Upper lobe of left lung (tissue), 4 donors: Measurements from ENCODE around the gene IGFL1.
"Not testable (repeated sequence)": the region's sequence is repeated elsewhere in the genome, so short reads cannot be mapped to it uniquely, and the experiment has no call there.

Experiments
- POLR2A ChIP-seq, 4 donors: fragments of 450-650 bp; IDR thresholded peaks; one replicate each; pipeline ENCODE4 v1.5.1; 2016 to 2017; ENCODE audit warnings: antibody characterized with exemption in 4 of 4, mild to moderate bottlenecking in 2 of 4
- POLR2AphosphoS5 ChIP-seq, 2 donors: sonication (generic); formaldehyde crosslinking; IDR thresholded peaks; one replicate each; pipeline ENCODE4 v1.5.1; 2017; ENCODE audit warnings: antibody characterized with exemption in 2 of 2
- TF ChIP-seq, protein P1 (sequence below), 6 experiments: fragments of 450-650 bp in 4 of 6; fragments of 200-600 bp in 2 of 6; sonication (generic) in 2 of 6; IDR thresholded peaks; one replicate each; pipeline ENCODE4 v1.5.1; 2016 to 2019; ENCODE audit warnings: antibody characterized with exemption in 6 of 6

DNA sequence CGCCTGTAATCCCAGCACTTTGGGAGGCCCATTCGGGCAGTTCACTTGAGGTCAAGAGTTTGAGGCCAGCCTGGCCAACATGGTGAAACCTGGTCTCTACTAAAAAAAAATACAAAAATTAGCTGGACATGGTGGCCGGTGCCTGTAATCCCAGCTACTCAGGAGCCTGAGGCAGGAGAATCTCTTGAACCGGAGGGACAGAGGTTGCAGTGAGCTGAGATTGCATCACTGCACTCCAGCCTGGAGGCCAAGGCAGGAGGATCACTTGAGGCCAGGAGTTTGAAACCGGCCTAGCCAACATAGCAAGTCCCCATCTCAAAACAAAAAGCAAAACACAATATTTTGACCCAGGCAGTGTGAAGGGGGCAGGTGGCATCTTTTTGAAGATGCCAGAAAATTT is 35.3 kb downstream of the IGFL1 start:
- TF ChIP-seq POLR2A, POLR2AphosphoS5 (IDR thresholded peaks at IDR 0.05): not testable (repeated sequence)
- TF ChIP-seq, protein P1, sequence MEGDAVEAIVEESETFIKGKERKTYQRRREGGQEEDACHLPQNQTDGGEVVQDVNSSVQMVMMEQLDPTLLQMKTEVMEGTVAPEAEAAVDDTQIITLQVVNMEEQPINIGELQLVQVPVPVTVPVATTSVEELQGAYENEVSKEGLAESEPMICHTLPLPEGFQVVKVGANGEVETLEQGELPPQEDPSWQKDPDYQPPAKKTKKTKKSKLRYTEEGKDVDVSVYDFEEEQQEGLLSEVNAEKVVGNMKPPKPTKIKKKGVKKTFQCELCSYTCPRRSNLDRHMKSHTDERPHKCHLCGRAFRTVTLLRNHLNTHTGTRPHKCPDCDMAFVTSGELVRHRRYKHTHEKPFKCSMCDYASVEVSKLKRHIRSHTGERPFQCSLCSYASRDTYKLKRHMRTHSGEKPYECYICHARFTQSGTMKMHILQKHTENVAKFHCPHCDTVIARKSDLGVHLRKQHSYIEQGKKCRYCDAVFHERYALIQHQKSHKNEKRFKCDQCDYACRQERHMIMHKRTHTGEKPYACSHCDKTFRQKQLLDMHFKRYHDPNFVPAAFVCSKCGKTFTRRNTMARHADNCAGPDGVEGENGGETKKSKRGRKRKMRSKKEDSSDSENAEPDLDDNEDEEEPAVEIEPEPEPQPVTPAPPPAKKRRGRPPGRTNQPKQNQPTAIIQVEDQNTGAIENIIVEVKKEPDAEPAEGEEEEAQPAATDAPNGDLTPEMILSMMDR (IDR thresholded peaks at IDR 0.05), result not testable (repeated sequence)
